ENCODE data around the gene HRH4. TPM values are rescaled to one million over a fixed set of nuclear protein-coding genes. Genes with fewer than 3 reads are reported as not detected.

Gene HRH4
- total RNA-seq, 6 donors from 2014 or later, result 0.10 to 1.1 (median 0.45) TPM; not detected in 2

DNA sequence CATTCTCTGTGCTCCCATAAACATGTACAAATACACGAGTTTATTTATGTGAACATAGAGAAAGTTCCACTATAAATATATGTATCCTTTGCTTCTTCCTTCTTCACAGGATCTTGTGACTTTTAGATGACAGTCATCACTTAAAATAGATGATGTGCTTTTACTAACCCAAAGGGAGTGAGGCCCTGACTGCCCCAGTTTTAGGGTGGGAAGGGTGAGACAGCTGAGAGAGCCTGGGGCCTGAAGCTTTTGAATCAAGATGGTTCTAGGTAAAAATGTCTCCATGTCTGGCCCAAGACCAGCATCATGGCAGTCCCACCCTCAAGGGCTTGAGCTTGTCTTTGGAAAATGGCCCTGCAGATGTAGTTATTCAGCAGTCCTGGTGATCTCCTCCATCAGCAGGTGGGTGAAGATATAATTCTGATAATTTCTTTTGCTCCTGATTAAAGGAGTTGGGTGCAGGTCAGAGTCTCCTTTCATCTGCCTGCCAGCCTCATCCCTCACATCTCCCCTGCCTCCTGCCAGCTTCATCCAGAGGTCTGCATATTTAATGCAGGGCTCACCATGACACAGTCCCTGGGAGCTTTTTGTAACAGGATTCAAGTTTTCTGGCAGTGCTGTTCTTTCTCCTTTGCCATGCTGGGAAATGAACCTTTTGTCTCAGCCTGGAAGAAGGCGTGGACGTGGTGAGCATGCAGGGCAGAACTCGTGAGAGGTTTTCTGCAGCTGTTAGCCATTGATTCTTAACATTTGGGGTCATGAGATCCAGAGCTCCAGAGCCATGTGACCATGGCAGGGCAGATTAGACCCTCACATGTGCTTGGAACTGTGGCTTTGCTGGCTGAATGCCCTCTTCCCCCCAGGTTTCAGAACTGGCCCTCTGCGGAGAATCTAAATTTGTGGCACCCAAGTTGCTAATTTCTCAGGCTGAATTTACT, 2.7 kb downstream of the HRH4 start:
- no peaks in the 10 kb centered on the region for H3K4me1 ChIP-seq
- no peak overlapping the region for H3K4me3 ChIP-seq
- 66 to 80% methylated on average over 5 of the region's 5 CpGs for WGBS, 2 donors
- H3K36me3 ChIP-seq, result no peaks in the 10 kb centered on the region
- TF ChIP-seq EP300 (IDR thresholded peaks at IDR 0.05), result no peak
- no peak for TF ChIP-seq POLR2A (IDR thresholded peaks at IDR 0.05)
- TF ChIP-seq POLR2AphosphoS5 (IDR thresholded peaks at IDR 0.05), result no peak
- TF ChIP-seq, protein P1, sequence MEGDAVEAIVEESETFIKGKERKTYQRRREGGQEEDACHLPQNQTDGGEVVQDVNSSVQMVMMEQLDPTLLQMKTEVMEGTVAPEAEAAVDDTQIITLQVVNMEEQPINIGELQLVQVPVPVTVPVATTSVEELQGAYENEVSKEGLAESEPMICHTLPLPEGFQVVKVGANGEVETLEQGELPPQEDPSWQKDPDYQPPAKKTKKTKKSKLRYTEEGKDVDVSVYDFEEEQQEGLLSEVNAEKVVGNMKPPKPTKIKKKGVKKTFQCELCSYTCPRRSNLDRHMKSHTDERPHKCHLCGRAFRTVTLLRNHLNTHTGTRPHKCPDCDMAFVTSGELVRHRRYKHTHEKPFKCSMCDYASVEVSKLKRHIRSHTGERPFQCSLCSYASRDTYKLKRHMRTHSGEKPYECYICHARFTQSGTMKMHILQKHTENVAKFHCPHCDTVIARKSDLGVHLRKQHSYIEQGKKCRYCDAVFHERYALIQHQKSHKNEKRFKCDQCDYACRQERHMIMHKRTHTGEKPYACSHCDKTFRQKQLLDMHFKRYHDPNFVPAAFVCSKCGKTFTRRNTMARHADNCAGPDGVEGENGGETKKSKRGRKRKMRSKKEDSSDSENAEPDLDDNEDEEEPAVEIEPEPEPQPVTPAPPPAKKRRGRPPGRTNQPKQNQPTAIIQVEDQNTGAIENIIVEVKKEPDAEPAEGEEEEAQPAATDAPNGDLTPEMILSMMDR (IDR thresholded peaks at IDR 0.05), result no peak
- ATAC-seq (ENCODE audit: low FRiP score in 2 of 2) (no peak), DNase-seq (no peak)
- H3K9me3 ChIP-seq, result no peaks in the 10 kb centered on the region
- H3K27ac ChIP-seq, result no peak overlapping the region
- no peaks in the 10 kb centered on the region for H3K27me3 ChIP-seq

DNA sequence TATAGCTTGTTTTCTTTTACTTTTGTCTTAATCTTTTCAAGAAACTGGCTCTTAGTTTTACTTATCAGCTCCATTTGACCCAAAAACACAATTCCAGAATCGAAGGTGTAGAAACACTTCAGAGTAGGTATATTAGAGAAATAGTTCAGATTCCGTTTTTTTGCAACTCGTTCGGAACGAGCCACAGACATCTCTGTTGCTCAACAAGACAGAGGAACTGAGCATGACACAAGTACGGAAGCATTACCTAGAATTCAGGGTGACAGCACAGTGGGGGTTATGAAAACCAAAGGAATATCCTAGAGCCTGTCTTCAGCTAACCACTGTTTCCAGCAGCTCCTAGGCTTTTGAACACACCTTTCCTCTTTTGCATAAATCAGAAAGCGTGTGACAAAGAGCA, 5.0 kb downstream of the HRH4 start:
- H3K4me1 ChIP-seq, result no peaks in the 10 kb centered on the region
- 56 to 86% methylated on average over 7 of the region's 7 CpGs for WGBS, 2 donors
- H3K4me3 ChIP-seq, result no peak overlapping the region
- DNase-seq (peak in 1 of 2 donors; percentile 30), ATAC-seq (ENCODE audit: low FRiP score in 2 of 2) (peak in 1 of 2 donors; percentile 21)
- no peaks in the 10 kb centered on the region for H3K36me3 ChIP-seq
- no peaks in the 10 kb centered on the region for H3K27me3 ChIP-seq
- H3K27ac ChIP-seq, result peak overlapping the region in 1 of 4 donors; percentile 14
- H3K9me3 ChIP-seq, result no peaks in the 10 kb centered on the region
- TF ChIP-seq, protein P1 (IDR thresholded peaks at IDR 0.05), result no peak
- TF ChIP-seq EP300 (IDR thresholded peaks at IDR 0.05) (no peak), POLR2AphosphoS5 (IDR thresholded peaks at IDR 0.05) (no peak), POLR2A (IDR thresholded peaks at IDR 0.05) (no peak)

DNA sequence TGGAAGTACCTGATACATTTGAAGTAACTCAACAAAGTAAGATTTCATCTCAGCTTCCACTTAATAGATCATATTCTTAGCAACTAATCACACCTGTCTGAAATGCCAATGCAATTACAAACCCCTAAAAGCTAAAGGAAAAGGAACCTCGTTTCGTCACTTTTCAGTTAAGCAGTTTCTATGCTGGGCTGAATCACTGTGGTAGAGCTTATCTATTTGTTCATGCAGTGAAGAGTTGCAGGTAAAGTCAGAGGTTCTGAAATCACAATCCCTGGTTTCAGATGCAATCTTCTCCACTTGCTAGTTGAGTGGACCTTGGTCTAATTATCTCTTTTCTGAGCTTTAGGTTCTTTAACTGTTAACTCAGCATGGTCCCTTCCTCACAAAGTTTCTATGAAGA, 6.3 kb downstream of the HRH4 start:
- no peak overlapping the region for H3K27ac ChIP-seq
- whole genome bisulfite sequencing, 2 donors, result 61 to 74% methylated on average over 2 of the region's 2 CpGs

DNA sequence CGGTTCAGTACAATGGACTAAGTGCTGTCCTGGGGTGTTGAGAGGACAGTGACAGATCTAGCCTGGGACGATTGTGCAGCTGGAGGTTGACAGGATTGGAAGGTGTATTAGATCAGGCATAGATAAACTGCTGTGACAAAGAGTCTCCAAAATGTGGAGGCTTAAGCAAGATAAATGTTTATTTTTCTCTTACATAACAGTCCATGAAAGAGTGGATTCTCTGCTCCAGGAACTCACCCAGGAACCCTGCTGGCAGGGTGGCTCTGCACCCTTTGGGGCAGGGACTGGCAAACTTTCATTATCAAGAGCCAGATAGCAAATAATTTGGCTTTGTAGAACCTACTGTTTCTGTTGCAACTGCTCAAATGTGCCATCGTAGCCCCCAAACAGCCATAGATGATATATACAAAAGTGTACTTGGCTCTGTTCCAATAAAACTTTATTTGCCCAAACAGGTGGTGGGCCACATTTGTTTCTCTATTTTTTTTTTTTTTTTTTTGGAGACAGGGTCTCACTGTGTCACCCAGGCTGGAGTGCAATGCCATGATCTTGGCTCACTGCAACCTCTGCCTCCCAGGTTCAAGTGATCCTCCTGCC, 9.7 kb downstream of the HRH4 start:
- no peak overlapping the region for H3K27ac ChIP-seq
- H3K4me1 ChIP-seq, result no peaks in the 10 kb centered on the region
- no peak overlapping the region for H3K4me3 ChIP-seq
- H3K27me3 ChIP-seq, result no peaks in the 10 kb centered on the region
- no peak for TF ChIP-seq POLR2A (IDR thresholded peaks at IDR 0.05)
- TF ChIP-seq POLR2AphosphoS5 (IDR thresholded peaks at IDR 0.05), result no peak
- TF ChIP-seq, protein P1 (IDR thresholded peaks at IDR 0.05), result no peak
- TF ChIP-seq EP300 (IDR thresholded peaks at IDR 0.05), result no peak
- 75 to 82% methylated on average over 3 of the region's 3 CpGs for whole genome bisulfite sequencing, 2 donors
- H3K9me3 ChIP-seq, result no peaks in the 10 kb centered on the region
- ATAC-seq (ENCODE audit: low FRiP score in 2 of 2) (no peak), DNase-seq (no peak)
- no peaks in the 10 kb centered on the region for H3K36me3 ChIP-seq

More for the DNA sequence above, 6.3 kb downstream of the HRH4 start:
- H3K4me1 ChIP-seq, result no peaks in the 10 kb centered on the region
- no peak for TF ChIP-seq POLR2AphosphoS5 (IDR thresholded peaks at IDR 0.05)
- TF ChIP-seq, protein P1 (IDR thresholded peaks at IDR 0.05), result no peak
- TF ChIP-seq EP300 (IDR thresholded peaks at IDR 0.05), result no peak
- TF ChIP-seq POLR2A (IDR thresholded peaks at IDR 0.05), result no peak
- no peaks in the 10 kb centered on the region for H3K27me3 ChIP-seq
- no peaks in the 10 kb centered on the region for H3K36me3 ChIP-seq
- no peaks in the 10 kb centered on the region for H3K9me3 ChIP-seq
- DNase-seq (no peak), ATAC-seq (ENCODE audit: low FRiP score in 2 of 2) (no peak)
- H3K4me3 ChIP-seq, result no peak overlapping the region
